ENCODE data around the gene EFCAB5. TPM values are rescaled to one million over a fixed set of nuclear protein-coding genes. Genes with fewer than 3 reads are reported as not detected.

The EFCAB5 gene
- polyA plus RNA-seq, 1 donor from 2014 or later: 1.0 TPM

DNA sequence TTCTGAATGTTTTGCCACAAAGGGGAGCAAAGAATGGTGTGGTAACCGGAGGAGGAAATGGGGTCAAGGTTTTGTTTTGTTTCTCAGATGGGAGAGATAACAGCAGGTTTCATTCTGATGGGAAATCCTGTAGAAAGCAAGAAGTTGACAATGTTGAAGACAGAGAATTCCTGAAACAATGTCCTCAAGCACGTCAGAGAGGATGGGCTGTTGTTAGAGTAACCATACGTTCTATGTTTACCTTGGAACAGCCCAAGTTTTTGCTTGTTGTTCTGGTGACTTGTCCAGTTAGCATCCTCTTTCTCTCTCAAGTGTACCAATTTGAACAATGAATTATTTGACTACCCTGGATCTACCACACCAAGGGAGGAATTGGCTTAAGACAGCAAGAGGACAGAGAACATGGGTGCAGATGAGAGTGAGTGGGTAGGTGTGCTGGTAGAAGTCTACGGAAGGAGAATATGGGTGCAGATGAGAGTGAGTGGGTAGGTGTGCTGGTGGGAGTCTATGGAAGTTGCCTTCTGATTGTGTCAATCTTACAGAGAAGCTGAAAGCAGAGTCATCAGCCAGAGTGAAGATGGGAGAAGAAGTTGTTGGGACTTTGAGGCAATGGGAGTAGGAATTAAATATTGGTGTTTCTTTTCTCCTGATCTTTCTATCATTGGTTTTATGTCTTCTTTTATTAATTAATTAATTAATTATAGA, 160.4 kb downstream of the EFCAB5 start:
- H3K9me2 ChIP-seq (ENCODE audit: insufficient read depth, low read length): no peaks in the 10 kb centered on the region
- H3K9ac ChIP-seq (ENCODE audit: low read length): no peak overlapping the region
- no peak overlapping the region for H2AFZ ChIP-seq (ENCODE audit: low read depth, low read length)
- TF ChIP-seq, protein P1, sequence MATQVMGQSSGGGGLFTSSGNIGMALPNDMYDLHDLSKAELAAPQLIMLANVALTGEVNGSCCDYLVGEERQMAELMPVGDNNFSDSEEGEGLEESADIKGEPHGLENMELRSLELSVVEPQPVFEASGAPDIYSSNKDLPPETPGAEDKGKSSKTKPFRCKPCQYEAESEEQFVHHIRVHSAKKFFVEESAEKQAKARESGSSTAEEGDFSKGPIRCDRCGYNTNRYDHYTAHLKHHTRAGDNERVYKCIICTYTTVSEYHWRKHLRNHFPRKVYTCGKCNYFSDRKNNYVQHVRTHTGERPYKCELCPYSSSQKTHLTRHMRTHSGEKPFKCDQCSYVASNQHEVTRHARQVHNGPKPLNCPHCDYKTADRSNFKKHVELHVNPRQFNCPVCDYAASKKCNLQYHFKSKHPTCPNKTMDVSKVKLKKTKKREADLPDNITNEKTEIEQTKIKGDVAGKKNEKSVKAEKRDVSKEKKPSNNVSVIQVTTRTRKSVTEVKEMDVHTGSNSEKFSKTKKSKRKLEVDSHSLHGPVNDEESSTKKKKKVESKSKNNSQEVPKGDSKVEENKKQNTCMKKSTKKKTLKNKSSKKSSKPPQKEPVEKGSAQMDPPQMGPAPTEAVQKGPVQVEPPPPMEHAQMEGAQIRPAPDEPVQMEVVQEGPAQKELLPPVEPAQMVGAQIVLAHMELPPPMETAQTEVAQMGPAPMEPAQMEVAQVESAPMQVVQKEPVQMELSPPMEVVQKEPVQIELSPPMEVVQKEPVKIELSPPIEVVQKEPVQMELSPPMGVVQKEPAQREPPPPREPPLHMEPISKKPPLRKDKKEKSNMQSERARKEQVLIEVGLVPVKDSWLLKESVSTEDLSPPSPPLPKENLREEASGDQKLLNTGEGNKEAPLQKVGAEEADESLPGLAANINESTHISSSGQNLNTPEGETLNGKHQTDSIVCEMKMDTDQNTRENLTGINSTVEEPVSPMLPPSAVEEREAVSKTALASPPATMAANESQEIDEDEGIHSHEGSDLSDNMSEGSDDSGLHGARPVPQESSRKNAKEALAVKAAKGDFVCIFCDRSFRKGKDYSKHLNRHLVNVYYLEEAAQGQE (IDR thresholded peaks at IDR 0.05; ENCODE audit: borderline replicate concordance): no peak
- no peaks in the 10 kb centered on the region for H3K9me3 ChIP-seq (ENCODE audit: low read length)
- no peaks in the 10 kb centered on the region for H3K27me3 ChIP-seq (ENCODE audit: insufficient read depth, low read depth, low read length)
- H3K79me2 ChIP-seq (replicated peaks; ENCODE audit: insufficient read depth, low read length): no peaks in the 10 kb centered on the region
- no peak overlapping the region for H3K4me3 ChIP-seq (ENCODE audit: low read length)
- H3F3A ChIP-seq (ENCODE audit: insufficient read depth, low read length, poor library complexity, severe bottlenecking): no peaks in the 10 kb centered on the region
- H4K20me1 ChIP-seq (ENCODE audit: insufficient read depth): no peaks in the 10 kb centered on the region
- no peaks in the 10 kb centered on the region for H3K36me3 ChIP-seq (ENCODE audit: insufficient read depth, low read length)
- no peak overlapping the region for H3K4me2 ChIP-seq (ENCODE audit: low read length)
- H3K27ac ChIP-seq (ENCODE audit: low read length): no peak overlapping the region

DNA sequence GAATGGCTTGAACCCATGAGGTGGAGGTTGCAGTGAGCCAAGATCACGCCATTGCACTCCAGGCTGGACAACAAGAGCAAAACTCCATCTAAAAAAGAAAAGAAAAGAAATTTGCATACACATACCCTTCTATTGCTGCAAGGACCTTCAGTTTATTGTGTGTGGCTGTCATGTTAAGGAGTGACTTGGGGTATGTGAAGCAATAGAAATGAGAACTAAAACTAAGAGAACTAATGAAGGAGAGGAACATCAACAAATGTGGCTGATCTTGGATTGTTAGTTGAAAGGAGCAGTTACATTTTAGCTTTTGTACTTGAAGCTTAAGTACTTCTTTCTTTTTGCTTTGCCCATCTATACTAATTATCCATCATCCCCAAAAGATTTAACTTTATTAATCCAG, 162.5 kb downstream of the EFCAB5 start:
- no peaks in the 10 kb centered on the region for H3K79me2 ChIP-seq (replicated peaks; ENCODE audit: insufficient read depth, low read length)
- H3K9me2 ChIP-seq (ENCODE audit: insufficient read depth, low read length): no peaks in the 10 kb centered on the region
- no peaks in the 10 kb centered on the region for H3F3A ChIP-seq (ENCODE audit: insufficient read depth, low read length, poor library complexity, severe bottlenecking)
- H3K36me3 ChIP-seq (ENCODE audit: insufficient read depth, low read length): no peaks in the 10 kb centered on the region
- no peaks in the 10 kb centered on the region for H3K9me3 ChIP-seq (ENCODE audit: low read length)
- H3K4me2 ChIP-seq (ENCODE audit: low read length): no peak overlapping the region
- H3K27me3 ChIP-seq (ENCODE audit: insufficient read depth, low read depth, low read length): no peaks in the 10 kb centered on the region
- no peak overlapping the region for H3K4me3 ChIP-seq (ENCODE audit: low read length)
- no peak overlapping the region for H2AFZ ChIP-seq (ENCODE audit: low read depth, low read length)
- H3K9ac ChIP-seq (ENCODE audit: low read length): no peak overlapping the region
- H4K20me1 ChIP-seq (ENCODE audit: insufficient read depth): no peaks in the 10 kb centered on the region
- TF ChIP-seq SMC3 (conservative IDR thresholded peaks at IDR 0.05; ENCODE audit: poor library complexity): no peak
- no peak for TF ChIP-seq RAD21 (conservative IDR thresholded peaks at IDR 0.05)
- TF ChIP-seq, protein P2, sequence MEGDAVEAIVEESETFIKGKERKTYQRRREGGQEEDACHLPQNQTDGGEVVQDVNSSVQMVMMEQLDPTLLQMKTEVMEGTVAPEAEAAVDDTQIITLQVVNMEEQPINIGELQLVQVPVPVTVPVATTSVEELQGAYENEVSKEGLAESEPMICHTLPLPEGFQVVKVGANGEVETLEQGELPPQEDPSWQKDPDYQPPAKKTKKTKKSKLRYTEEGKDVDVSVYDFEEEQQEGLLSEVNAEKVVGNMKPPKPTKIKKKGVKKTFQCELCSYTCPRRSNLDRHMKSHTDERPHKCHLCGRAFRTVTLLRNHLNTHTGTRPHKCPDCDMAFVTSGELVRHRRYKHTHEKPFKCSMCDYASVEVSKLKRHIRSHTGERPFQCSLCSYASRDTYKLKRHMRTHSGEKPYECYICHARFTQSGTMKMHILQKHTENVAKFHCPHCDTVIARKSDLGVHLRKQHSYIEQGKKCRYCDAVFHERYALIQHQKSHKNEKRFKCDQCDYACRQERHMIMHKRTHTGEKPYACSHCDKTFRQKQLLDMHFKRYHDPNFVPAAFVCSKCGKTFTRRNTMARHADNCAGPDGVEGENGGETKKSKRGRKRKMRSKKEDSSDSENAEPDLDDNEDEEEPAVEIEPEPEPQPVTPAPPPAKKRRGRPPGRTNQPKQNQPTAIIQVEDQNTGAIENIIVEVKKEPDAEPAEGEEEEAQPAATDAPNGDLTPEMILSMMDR (IDR thresholded peaks at IDR 0.05; ENCODE audit: poor library complexity, severe bottlenecking): no peak
- TF ChIP-seq MXI1 (conservative IDR thresholded peaks at IDR 0.05; ENCODE audit: poor library complexity, severe bottlenecking): no peak
- TF ChIP-seq POLR2AphosphoS5 (IDR thresholded peaks at IDR 0.05): no peak
- TF ChIP-seq EP300 (conservative IDR thresholded peaks at IDR 0.05; ENCODE audit: poor library complexity, severe bottlenecking): no peak
- TF ChIP-seq, protein P1 (IDR thresholded peaks at IDR 0.05; ENCODE audit: borderline replicate concordance): no peak
- TF ChIP-seq EZH2 (IDR thresholded peaks at IDR 0.05; ENCODE audit: borderline replicate concordance, insufficient read depth, low read length, poor library complexity, severe bottlenecking): no peak
- TF ChIP-seq TAF1 (IDR thresholded peaks at IDR 0.05; ENCODE audit: low read depth): no peak
- H3K27ac ChIP-seq (ENCODE audit: low read length): no peak overlapping the region

Measured in neural cell (in vitro differentiated cells).